Measurements from ENCODE around the gene SLC12A7.

The SLC12A7 gene

DNA sequence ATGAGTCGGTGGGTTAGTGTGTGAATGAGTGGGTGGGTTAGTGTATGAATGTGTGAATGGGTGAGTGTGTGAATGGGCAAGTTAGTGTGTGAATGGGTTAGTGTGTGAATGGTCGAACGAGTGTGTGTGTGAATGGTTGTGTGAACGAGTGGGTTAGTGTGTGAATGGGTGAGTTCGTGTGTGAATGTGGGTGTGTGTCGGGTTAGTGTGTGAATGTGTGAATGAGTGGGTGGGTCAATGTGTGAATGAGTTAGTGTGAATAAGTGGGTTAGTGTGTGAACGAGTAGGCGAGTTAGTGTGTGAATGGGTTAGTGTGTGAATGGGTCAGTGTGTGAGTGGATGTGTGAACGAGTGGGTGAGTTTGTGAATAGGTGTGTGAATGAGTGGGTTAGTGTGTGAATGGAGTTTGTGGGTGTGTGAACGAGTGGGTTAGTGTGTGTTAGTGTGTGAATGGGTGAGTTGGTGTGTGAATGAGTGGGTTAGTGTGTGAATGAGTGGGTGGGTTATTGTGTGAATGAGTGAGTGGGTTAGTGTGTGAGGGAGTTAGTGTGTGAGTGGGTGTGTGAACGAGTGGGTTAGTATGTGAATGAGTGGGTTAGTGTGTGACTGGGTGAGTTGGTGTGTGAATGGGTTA is 64.4 kb downstream of the SLC12A7 start:
- no peak for DNase-seq

DNA sequence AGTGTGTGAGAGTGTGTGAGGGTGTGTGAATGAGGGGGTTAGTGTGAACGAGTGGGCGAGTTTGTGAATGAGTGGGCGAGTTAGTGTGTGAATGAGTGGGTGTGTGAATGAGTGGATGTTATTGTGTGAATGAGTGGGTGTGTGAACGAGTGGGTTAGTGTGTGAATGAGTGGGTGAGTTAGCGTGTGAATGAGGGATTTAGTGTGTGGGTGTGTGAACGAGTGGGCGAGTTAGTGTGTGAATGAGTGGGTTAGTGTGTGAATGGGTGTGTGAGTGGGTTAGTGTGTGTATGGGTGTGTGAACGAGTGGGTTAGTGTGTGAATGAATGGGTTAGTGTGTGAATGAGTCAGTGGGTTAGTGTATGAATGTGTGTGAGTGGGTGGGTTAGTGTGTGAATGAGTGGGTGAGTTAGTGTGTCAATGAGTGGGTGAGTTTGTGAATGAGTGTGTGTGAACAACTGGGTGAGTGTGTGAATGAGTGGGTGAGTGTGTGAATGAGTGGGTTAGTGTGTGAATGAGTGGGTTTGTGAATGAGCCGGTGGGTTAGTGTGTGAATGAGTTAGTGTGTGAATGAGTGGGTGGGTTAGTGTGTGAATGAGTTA is 65.8 kb downstream of the SLC12A7 start:
- no peak for DNase-seq

DNA sequence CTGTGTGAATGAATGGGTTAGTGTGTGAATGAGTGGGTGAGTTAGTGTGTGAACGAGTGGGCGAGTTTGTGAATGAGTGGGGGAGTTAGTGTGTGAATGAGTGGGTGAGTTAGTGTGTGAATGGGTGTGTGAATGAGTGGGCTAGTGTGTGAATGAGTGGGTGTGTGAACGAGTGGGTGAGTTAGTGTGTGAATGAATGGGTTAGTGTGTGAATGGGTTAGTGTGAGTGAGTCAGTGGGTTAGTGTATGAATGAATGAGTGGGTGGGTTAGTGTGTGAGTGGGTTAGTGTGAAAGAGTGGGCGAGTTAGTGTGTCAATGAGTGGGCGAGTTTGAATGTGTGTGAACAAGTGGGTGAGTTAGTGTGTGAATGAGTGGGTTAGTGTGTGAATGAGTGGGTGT is 67.7 kb downstream of the SLC12A7 start:
- no peak for DNase-seq

DNA sequence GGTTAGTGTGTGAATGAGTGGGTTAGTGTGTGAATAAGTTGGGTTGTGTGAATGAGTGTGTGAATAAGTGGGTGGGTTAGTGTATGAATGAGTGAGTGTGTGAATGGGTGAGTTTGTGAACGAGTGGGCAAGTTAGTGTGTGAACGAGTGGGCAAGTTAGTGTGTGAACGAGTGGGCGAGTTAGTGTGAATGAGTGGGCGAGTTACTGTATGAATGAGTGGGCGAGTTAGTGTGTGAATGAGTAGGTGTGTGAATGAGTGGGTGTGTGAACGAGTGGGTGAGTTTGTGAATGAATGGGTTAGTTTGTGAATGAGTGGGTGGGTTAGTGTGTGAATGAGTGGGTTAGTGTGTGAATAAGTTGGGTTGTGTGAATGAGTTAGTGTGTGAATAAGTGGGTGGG is 68.5 kb downstream of the SLC12A7 start:
- no peak for DNase-seq

DNA sequence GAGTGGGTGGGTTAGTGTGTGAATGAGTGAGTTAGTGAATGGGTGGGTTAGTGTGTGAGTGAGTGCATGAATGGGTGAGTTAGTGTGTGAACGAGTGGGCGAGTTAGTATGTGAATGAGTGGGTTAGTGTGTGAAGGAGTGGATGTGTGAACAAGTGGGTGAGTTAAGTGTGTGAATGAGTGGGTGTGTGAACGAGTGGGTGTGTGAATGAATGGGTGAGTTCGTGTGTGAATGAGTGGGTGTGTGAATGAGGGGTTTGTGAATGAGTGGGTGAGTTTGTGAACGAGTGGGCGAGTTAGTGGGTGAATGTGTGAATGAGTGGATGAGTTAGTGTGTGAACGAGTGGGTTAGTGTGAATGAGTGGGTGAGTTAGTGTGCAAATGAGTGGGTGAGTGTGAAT is 69.2 kb downstream of the SLC12A7 start:
- DNase-seq = no peak

DNA sequence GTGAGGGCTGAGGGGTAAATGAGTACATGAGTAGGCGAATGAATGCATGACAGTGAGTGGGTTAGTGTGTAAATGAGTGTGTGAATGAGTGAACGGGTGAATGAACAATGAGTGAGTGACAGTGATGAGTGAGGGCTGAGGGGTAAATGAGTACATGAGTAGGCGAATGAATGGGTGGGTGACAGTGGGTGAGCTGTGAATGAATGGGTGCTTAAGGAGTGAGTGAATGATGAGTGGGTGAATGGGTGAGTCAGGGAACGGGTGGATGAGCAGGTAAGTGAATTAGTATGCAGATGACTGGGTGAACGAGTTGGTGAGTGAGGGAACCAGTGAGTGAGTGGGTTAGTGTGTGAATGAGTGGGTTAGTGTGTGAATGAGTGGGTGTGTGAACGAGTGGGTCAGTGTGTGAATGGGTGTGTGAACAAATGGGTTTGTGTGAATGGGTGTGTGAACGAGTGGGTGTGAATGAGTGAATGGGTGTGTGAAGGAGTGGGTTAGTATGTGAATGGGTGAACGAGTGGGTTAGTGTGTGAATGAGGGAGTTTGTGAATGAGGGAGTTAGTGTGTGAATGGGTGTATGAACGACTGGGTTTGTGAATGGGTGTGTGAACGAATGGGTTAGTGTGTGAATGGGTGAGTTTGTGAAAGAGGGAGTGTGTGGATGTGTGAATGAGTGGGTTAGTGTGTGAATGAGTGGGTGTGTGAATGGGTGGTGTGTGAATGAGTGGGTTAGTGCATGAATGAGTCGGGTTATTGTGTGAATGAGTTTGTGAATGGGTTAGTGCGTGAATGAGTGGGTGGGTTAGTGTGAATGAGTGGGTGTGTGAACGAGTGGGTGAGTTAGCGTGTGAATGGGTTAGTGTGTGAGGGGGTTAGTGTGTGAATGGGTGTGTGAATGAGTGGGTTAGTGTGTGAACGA is 70.4 kb downstream of the SLC12A7 start:
- DNase-seq = no peak

DNA sequence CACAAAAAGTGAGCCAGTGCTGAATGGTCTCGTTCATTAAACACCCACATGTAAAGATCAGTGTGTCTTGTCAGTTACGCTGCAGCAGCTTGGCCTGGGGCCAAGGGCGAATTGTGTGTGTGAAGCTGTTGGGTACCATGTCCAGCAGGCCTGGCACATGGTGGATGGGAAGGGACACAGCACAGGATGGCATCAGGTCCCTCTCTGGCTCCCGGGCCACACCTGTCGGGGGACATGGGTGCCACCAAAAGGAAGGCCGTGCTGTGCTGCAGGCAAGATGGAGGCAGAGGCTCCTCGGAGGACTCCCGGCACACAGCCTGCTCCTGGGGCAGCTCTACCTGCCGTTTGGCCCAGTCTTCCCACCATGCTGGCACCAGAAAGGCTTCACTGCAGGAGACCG is 71.3 kb downstream of the SLC12A7 start:
- no peak for DNase-seq

DNA sequence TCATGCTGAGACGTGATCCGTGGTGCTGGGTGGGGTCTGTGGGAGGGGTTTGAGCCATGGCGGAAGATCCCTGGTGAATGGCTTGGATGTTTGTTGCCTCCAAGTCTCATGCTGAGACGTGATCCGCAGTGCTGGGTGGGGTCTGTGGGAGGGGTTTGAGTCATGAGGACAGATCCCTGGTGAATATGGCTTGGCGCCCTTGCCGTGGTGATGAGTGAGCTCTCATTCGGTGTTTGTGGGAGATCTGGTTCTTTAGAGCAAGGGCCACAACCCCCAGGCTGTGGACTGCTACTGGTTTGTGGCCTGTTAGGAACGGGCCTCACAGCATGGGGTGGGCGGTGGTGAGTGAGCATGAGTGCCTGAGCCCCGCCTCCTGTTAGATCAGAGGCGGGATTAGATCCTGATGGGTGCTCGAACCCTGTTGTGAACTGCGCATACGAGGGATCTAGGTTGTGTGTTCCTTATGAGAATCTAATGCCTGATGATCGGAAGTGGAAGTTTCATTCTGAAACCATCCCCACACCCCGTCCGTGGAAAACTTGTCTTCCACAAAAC is 72.1 kb downstream of the SLC12A7 start:
- DNase-seq = no peak

DNA sequence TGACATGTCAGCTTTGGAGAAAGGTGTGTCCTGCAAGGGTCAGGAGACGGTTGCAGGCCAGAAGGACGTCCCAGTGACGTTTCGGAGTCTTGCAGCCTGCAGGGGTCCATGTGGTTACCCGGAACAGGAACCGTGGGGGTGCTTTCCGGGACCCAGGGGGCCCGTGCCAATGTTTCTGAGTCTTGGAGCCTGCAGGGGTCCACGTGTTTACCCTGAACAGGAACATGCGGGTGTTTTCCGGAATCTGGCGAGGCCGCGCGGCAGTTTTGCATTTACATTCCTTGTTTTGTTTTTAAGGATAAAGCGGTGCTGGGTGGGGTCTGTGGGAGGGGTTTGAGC is 72.7 kb downstream of the SLC12A7 start:
- no peak for DNase-seq

DNA sequence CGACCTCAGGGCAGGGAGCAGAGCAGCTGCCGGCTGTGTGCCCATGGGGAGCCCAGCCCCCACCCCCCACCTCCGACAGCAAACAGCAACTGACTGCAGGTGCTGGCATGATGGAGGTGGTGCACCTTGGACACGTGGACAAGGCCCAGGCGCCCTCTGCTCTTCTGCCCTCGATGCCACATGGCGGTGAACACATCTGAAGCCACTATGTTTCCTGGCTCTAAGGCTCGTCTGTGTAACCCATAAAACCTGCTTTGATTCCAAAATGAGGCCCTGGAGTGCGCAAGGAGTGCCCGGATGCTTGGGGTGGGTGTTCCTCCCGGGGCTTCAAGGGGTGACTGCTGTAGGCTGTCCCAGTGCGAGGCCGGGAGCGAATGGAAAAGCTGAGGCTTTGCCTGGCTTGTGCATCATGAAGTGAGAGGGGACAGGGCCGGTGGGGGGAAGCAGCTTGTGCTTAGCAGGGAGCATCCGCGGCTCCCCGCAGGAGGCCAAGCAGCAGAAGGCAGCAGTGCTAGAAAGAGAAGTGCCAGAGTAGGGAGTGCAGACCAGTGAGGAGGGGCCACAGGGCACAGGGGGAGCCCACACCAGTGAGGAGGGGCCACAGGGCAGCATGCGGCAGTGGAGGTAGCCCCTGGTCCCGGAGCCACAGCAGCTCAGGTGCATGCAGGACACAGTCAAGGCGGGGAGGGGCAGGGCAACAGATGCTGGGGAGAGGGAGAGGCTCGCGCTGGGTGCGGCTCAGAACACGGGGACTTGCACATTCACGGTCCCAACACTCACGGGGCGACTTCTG is 73.2 kb downstream of the SLC12A7 start:
- no peak for DNase-seq

DNA sequence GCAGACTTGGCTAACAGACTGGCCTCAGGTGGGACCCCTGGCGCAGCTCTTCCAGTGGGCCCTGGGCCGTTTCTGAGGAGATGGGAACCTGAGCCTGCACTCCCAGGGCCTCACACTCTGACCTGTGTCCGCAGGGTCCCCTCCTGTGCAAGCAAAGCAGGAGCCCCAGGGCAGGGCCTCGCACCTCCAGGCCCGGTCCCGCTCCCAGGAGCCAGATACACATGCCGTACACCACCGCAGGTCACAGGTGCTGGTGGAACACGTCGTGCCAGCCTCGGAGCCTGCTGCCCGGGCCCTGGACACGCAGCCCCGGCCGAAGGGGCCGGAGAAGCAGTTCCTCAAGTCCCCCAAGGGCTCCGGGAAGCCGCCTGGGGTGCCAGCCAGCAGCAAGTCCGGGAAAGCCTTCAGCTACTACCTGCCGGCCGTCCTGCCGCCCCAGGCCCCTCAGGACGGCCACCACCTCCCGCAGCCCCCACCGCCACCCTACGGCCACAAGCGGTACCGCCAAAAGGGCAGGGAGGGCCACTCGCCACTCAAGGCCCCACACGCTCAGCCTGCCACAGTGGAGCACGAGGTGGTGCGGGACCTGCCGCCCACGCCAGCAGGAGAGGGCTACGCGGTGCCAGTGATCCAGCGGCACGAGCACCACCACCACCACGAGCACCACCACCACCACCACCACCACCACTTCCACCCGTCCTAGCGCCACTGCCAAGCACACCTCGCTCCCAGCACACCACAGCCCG is 74.0 kb downstream of the SLC12A7 start:
- DNase-seq = no peak

DNA sequence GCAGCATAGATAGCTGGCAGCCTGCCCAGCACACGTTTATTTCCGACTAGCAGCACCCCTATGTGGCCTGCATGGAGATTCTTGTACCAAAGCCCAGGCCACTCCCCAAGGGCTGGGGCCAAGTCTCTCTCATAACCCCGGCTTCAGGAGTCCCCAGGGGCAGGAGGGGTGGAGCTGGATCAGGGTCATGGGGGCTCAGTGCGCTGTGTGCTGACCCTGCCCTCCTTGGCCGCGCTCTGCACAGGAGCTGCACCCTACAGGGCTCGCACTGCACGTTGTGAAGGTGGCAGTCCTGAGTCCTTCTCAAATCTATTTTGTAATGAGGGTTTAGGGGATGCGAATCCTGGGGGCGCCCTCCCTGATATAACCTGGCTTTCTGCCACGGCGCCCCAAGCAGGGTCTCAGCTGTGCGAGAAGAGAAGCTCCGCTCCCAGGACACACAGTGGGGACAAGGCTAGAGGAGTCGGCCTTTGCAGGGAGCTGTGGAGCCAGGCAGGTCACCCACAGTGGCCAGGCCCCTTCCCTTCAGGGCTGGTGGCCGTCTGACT is 74.7 kb downstream of the SLC12A7 start:
- DNase-seq = peak; percentile 22

DNA sequence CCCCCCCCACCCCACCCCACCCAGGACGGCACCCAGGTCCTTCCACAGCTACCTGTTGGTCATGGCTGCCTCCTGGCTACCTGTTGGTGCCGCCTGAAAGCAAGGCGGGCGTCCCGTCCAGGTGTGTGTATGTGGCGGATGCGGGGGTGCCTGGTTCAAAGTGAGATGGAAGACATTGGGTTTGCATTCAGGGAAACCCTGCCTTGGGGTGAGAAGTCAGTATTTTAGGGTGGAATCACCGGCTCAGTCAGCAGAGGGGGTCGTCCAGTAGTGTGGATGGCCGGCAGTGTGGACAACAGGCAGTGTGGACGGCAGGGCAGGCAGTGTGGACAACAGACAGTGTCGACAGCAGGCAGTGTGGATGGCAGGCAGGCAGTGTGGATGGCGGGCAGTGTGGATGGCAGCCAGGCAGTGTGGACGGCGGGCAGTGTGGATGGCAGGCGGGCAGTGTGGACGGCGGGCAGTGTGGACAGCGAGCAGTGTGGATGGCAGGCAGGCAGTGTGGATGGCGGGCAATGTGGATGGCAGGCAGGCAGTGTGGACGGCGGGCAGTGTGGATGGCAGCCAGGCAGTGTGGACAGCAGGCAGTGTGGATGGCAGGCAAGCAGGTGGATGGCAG is 75.2 kb downstream of the SLC12A7 start:
- DNase-seq = no peak

DNA sequence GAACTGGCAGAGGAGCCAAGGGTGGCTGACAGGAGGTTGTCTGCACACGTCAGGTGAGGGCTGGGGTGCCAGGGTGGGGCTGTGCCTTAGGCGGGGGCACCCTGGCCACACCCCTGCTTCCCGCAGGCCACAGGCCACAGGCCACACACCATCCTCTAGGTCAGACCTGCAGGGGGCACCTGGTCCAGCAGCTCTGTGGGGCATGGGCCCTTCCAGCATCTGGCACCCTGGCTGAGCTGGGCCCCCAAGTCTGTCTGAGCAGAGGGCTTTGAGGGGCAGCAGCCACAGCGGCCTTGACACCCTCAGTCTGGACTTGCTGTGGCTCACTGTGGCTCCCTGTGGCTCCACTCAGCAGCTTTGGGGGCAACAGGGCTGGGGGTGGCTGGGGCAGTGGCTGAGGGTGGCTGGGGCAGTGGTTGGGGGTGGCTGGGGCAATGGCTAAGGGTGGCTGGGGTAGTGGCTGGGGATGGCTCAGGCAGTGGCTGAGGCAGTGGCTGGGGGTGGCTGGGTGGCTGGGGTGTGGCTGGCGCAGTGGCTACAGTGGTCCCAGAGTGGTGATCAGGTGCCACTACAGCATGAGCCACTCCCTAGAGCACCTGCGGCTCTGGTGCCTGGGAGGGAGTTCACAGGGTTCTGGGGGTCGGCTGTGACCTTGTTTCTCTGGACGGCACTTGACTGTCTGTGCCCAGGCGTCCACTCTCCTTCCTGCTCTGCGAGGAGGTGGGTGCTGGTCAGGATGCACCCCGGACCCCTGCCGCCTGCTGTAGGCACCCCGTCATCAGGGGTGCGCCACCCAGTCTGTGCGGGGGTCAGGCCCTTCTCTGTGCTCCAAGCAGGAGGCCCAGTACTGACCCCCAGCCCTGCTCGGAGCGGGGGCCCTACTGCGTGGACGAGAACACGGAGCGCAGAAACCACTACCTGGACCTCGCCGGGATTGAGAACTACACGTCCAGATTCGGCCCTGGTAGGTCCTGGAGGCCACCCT is 76.2 kb downstream of the SLC12A7 start:
- DNase-seq = no peak

DNA sequence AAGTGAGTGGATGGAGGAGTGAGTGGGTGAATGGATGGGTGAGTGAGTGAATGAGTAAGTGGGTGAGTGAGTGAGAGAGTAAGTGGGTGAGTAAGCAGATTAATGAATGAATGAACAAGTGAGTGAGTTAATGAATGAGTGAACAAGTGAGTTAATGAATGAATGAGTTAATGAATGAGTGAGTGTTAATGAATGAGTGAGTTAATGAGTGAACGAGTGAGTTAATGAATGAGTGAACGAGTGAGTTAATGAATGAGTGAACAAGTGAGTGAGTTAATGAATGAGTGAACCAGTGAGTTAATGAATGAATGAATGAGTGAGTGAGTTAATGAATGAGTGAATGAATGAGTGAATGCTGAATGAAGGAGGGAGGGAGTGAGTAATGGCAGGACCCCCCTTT is 76.9 kb downstream of the SLC12A7 start:
- DNase-seq = no peak

DNA sequence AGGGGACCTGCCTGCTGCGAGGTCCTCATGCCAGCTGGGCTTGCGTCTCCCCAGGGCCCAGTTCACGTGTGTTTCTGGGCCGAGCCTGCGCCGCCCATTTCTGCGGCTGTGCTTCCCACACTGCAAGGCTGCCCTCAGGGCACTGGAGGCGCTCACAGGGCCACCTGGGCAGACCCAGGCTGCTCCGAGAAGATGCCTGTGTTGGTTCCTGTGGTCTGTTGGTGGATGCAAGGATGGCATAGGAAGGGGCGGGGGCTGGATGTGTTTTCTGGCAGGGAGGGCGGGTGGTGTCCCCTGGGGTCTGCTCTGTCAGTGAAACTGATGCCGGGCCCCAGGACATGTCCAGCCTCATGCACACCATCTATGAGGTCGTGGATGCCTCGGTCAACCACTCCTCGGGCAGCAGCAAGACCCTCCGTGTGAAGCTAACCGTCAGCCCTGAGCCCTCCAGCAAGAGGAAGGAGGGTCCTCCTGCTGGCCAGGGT is 77.4 kb downstream of the SLC12A7 start:
- DNase-seq = no peak

DNA sequence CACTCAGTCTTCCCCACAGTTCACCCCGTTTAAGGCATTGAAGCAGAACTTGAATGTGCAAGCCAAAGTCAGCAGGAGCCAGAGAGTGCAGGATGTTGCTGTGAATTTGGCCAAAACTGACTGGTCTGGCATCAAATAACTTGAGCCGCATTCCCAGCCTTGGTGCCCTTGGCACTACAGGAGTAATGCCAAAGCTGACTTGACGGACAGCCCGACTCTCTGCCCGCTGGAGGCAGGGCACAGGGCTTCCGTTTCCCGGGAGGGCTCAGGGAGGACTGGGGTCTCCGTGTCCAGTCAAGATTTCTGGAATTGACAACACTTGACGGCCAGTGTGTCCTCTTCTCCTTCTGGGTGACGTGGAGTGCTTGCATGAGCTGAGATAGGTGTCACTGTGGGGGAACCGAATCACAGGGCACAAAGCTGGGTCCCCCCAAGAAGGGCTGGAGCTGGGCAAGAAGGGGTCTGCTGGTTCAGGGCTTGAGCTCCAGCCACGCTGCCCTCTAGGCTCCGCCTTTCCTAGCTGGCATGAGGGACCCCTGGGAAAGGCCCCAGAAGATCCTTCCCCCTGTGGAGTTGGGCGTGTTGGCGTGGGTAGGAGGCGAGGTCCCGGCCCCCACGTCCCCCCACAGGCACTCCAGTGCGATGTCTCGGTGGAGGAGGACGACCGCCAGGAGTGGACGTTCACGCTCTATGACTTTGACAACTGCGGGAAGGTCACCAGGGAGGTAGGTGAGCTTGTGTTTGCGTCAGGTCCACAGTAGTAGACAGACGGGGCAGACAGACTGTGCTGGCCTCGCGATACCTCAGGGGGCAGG is 78.0 kb downstream of the SLC12A7 start:
- DNase-seq = no peak

DNA sequence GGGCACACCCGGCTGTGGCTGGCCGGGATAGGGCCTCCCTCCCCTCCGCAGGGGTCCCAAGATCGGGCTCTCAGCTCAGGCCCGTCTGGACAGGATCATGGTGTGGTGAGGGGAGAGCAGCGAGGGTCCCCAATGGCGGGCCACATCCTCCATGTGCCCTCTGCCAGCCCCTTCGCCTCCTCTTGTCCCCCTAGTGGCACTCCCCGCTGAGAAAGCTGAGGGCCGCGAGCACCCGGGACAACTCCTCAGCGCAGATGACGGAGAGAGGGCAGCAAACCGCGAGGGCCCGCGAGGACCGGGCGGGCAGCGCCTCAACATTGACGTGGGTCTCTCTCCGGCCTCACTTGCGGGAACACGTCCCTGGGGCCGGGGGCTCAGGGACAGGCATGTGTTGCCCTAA is 78.7 kb downstream of the SLC12A7 start:
- no peak for DNase-seq

DNA sequence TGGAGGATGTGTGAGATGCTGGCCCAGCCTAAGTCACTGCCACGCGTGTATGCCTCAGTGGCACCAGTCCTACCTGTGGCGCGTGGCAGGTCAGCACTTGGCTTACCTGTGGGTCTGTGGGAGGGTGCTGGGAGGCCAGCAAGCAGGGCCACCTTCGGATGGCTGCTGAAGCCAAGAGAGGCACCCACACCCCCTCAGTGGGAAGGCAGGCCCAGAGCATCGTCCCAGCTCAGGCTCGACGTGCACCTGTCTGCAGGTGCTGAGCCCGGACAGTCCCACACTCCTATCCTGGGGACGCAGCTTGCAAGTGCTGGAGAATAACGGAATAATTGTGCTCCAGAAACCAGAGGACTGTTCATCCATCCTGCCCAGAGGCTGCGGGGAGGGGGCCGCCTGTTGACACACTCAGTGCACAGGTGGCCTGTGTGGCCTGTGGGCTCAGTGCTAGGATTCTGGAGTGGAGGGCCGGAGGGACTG is 79.3 kb downstream of the SLC12A7 start:
- no peak for DNase-seq
